Calu3 (cell line): ENCODE results near the gene FAR2. TPM values are rescaled to one million over a fixed set of nuclear protein-coding genes. Genes with fewer than 3 reads are reported as not detected.

Source experiments
- BruUV-seq: library from RNA; stranded (reverse); fragments of 400-500 nt; replicated peaks from 2 replicates; lab custom pipeline; 2021; lab: Mats Ljungman, UMichigan
- CTCF ChIA-PET: fragments of 300-600 bp; sonication (Branson Sonifier 250); formaldehyde crosslinking; loops from one replicate; lab custom pipeline; 2022; ENCODE audit warnings: antibody characterized with exemption; lab: Charles Lee
- DNase-seq: peaks from one replicate; pipeline ENCODE4 v3.0.0; 2022
- H3K27ac Mint-ChIP-seq: one replicate; pipeline ENCODE4 v1.8.0; 2022; ENCODE audit warnings: mixed read lengths; ENCODE audit not compliant: unreplicated experiment
- H3K27me3 Mint-ChIP-seq: one replicate; pipeline ENCODE4 v1.8.0; 2022; ENCODE audit warnings: mixed read lengths; ENCODE audit not compliant: unreplicated experiment
- H3K36me3 Mint-ChIP-seq: one replicate; pipeline ENCODE4 v1.8.0; 2022; ENCODE audit warnings: mild to moderate bottlenecking, moderate library complexity, mixed read lengths; ENCODE audit not compliant: insufficient read depth, unreplicated experiment
- H3K4me1 Mint-ChIP-seq: one replicate; pipeline ENCODE4 v1.8.0; 2022; ENCODE audit warnings: mild to moderate bottlenecking, low read depth, mixed read lengths; ENCODE audit not compliant: unreplicated experiment
- H3K4me3 Mint-ChIP-seq: one replicate; pipeline ENCODE4 v1.8.0; 2022; ENCODE audit warnings: mild to moderate bottlenecking, low read depth, moderate library complexity, mixed read lengths; ENCODE audit not compliant: unreplicated experiment
- H3K9me3 Mint-ChIP-seq: one replicate; pipeline ENCODE4 v1.8.0; 2022; ENCODE audit warnings: low read depth, mixed read lengths; ENCODE audit not compliant: unreplicated experiment
- CTCF ChIP-seq: fragments of 200-600 bp; IDR thresholded peaks from one replicate; pipeline ENCODE4 v1.8.0; 2022; ENCODE audit warnings: antibody characterized with exemption; ENCODE audit not compliant: unreplicated experiment
- intact Hi-C: fragments of 100-400 bp; cut with micrococcal nuclease; formaldehyde crosslinking; loops from one replicate; pipeline ENCODE4 v1.10.0; 2022; ENCODE audit not compliant: unreplicated experiment
- total RNA-seq: library from RNA; stranded (reverse); gene quantifications from 2 replicates; pipeline ENCODE4 v1.2.3, GENCODE V29; 2022

FAR2 gene
- total RNA-seq, 1 experiment from 2014 or later, result 24.0 TPM

GRCh38 chr12:29110506-29111442, 38.3 kb upstream of the FAR2 start:
- Mint-ChIP-seq H3K4me3 (no peak overlapping the region), H3K4me1 (no peaks in the 10 kb centered on the region), H3K27me3 (no peaks in the 10 kb centered on the region), H3K27ac (no peak overlapping the region), H3K36me3 (no peaks in the 10 kb centered on the region), H3K9me3 (peaks cover 7% of the 10 kb centered on the region)
- no peak for TF ChIP-seq CTCF
- intact Hi-C loops, result no loop called here
- CTCF ChIA-PET, result no interaction called here
- no peak for DNase-seq
- no TSS peak for BruUV-seq

GRCh38 chr12:29113101-29113500, 36.0 kb upstream of the FAR2 start:
- no peak for TF ChIP-seq CTCF
- Mint-ChIP-seq H3K4me1 (no peaks in the 10 kb centered on the region), H3K27ac (no peak overlapping the region), H3K27me3 (no peaks in the 10 kb centered on the region), H3K9me3 (peaks cover 5% of the 10 kb centered on the region), H3K36me3 (no peaks in the 10 kb centered on the region), H3K4me3 (no peak overlapping the region)
- no peak for DNase-seq
- no TSS peak for BruUV-seq
- intact Hi-C loops, result no loop called here
- CTCF ChIA-PET, result no interaction called here

- Mint-ChIP-seq H3K27ac (no peak overlapping the region), H3K36me3 (no peaks in the 10 kb centered on the region), H3K9me3 (no peaks in the 10 kb centered on the region), H3K4me1 (no peaks in the 10 kb centered on the region), H3K27me3 (no peaks in the 10 kb centered on the region), H3K4me3 (no peak overlapping the region)
- intact Hi-C loops, result no loop called here
- DNase-seq, result no peak
- CTCF ChIA-PET, result no interaction called here
- no TSS peak for BruUV-seq
- no peak for TF ChIP-seq CTCF
Observed at GRCh38 chr12:29116414-29116813, 32.7 kb upstream of the FAR2 start.

- intact Hi-C loops, result no loop called here
- H3K36me3 Mint-ChIP-seq, result no peaks in the 10 kb centered on the region
- DNase-seq, result no peak
- no peak for TF ChIP-seq CTCF
- CTCF ChIA-PET, result no interaction called here
- no peak overlapping the region for H3K27ac Mint-ChIP-seq
- no peaks in the 10 kb centered on the region for H3K4me1 Mint-ChIP-seq
- H3K27me3 Mint-ChIP-seq, result no peaks in the 10 kb centered on the region
- H3K9me3 Mint-ChIP-seq, result no peaks in the 10 kb centered on the region
- no TSS peak for BruUV-seq
- H3K4me3 Mint-ChIP-seq, result no peak overlapping the region
Observed at GRCh38 chr12:29131539-29131938, 17.5 kb upstream of the FAR2 start.
